IPS-15b (cell line): Measurements from ENCODE around the gene PDCD6IP.
"Not testable (repeated sequence)": the region's sequence is repeated elsewhere in the genome, so short reads cannot be mapped to it uniquely, and the experiment has no call there.

Experiments used
- H3K27me3 ChIP-seq: one replicate; pipeline ENCODE4 v1.6.1; 2013; ENCODE audit warnings: low read length; ENCODE audit not compliant: control insufficient read depth, insufficient read depth
- H3K36me3 ChIP-seq: one replicate; pipeline ENCODE4 v1.6.1; 2013; ENCODE audit warnings: low read length; ENCODE audit not compliant: control insufficient read depth, insufficient read depth
- H3K4me1 ChIP-seq: one replicate; pipeline ENCODE4 v1.6.1; 2013; ENCODE audit warnings: mild to moderate bottlenecking, low read length; ENCODE audit not compliant: control insufficient read depth, insufficient read depth
- H3K4me3 ChIP-seq: one replicate; pipeline ENCODE4 v1.5.1; 2013; ENCODE audit warnings: low read depth, low read length
- H3K9ac ChIP-seq: one replicate; pipeline ENCODE4 v1.6.1; 2013; ENCODE audit warnings: low read depth, mild to moderate bottlenecking, low read length
- H3K9me3 ChIP-seq: one replicate; pipeline ENCODE4 v1.6.1; 2013; ENCODE audit warnings: mild to moderate bottlenecking, low read length; ENCODE audit not compliant: control insufficient read depth, insufficient read depth

PDCD6IP gene

DNA sequence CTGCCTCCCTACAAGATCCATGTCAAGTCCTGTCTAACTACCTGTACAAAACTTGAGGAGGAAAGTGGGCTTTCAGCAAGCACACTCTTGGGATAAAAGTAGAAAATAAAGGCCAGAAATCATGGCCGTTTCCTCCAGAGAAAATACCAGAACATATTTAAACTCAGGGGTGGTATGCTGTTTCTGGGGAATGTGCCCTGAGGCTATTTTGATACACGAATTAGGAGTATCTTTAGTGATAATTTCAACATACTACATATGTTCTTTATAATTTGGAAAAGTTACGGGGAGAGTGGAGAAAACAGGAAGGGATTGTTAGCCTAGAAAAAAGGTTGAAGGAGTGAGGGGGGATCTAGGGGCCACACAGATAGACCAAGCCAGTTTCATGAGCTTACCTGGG lies 18.7 kb upstream of the PDCD6IP start:
- Histone ChIP-seq H3K9ac (no peak overlapping the region), H3K9me3 (no peaks in the 10 kb centered on the region), H3K4me3 (no peak overlapping the region), H3K27me3 (no peaks in the 10 kb centered on the region), H3K36me3 (no peaks in the 10 kb centered on the region), H3K4me1 (no peaks in the 10 kb centered on the region)

DNA sequence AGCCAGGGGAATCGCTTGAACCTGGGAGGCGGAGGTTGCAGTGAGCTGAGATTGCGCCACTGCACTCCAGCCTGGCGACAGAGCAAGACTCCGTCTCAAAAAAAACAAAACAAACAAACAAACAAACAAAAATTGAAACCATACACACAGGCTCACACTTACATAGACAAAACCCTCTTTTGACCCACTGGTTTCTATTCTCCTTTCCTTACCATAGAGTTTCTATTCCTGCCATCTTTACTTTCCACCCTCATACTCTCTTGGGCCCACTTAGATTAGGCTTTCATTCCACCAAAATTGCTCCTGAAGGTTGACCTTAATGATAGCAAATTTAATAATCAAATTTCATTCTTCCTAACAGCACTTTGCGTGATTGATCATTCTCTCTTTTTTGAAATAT lies 17.0 kb upstream of the PDCD6IP start:
- not testable (repeated sequence) for H3K4me1 ChIP-seq, H3K27me3 ChIP-seq, H3K9ac ChIP-seq, H3K36me3 ChIP-seq, H3K4me3 ChIP-seq, H3K9me3 ChIP-seq

- Histone ChIP-seq H3K4me1 (peaks cover 21% of the 10 kb centered on the region), H3K9me3 (no peaks in the 10 kb centered on the region), H3K4me3 (peak overlapping the region; percentile 12), H3K36me3 (no peaks in the 10 kb centered on the region), H3K9ac (no peak overlapping the region), H3K27me3 (peaks cover 2% of the 10 kb centered on the region)
Observed at GRCh38 chr3:33786565-33787327, 11.7 kb upstream of the PDCD6IP start.

GRCh38 chr3:33787328-33788009 lies 11.0 kb upstream of the PDCD6IP start:
- peak overlapping the region; percentile 12 for H3K4me3 ChIP-seq
- H3K27me3 ChIP-seq, result peaks cover 2% of the 10 kb centered on the region
- no peaks in the 10 kb centered on the region for H3K36me3 ChIP-seq
- H3K9ac ChIP-seq, result no peak overlapping the region
- H3K4me1 ChIP-seq, result peaks cover 21% of the 10 kb centered on the region
- H3K9me3 ChIP-seq, result no peaks in the 10 kb centered on the region

- Histone ChIP-seq H3K36me3 (no peaks in the 10 kb centered on the region), H3K9ac (no peak overlapping the region), H3K9me3 (no peaks in the 10 kb centered on the region), H3K27me3 (peaks cover 2% of the 10 kb centered on the region), H3K4me3 (no peak overlapping the region), H3K4me1 (peaks cover 21% of the 10 kb centered on the region)
Observed at GRCh38 chr3:33789183-33789954, 9.1 kb upstream of the PDCD6IP start.

DNA sequence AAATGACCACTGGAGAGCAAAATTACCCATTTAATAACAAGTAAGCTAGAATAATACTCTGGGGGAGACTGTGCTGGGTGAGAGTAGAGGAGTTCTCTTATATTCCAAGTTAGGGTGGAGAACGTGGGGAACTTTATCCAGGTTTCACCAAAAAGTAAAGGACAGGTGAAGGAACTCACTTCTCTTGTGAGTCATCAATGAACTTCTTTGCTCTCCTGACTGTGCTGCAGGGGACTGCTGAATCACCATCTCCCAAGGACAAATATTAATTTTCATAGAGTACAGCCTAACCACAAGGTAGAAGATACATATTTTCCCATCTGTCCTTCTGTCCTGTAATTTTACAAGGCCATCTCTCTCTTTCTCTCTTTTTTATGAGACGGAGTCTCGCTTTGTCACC lies 8.3 kb upstream of the PDCD6IP start:
- no peak overlapping the region for H3K4me3 ChIP-seq
- H3K36me3 ChIP-seq, result no peaks in the 10 kb centered on the region
- peaks cover 21% of the 10 kb centered on the region for H3K4me1 ChIP-seq
- H3K9ac ChIP-seq, result no peak overlapping the region
- peaks cover 2% of the 10 kb centered on the region for H3K27me3 ChIP-seq
- no peaks in the 10 kb centered on the region for H3K9me3 ChIP-seq

- no peak overlapping the region for H3K4me3 ChIP-seq
- H3K4me1 ChIP-seq, result peaks cover 20% of the 10 kb centered on the region
- H3K9me3 ChIP-seq, result no peaks in the 10 kb centered on the region
- no peak overlapping the region for H3K9ac ChIP-seq
- no peaks in the 10 kb centered on the region for H3K36me3 ChIP-seq
- H3K27me3 ChIP-seq, result peaks cover 2% of the 10 kb centered on the region
Observed at GRCh38 chr3:33791477-33792166, 6.8 kb upstream of the PDCD6IP start.

GRCh38 chr3:33792167-33792892 lies 6.1 kb upstream of the PDCD6IP start:
- Histone ChIP-seq H3K27me3 (no peaks in the 10 kb centered on the region), H3K4me3 (no peak overlapping the region), H3K9me3 (no peaks in the 10 kb centered on the region), H3K4me1 (peaks cover 15% of the 10 kb centered on the region), H3K36me3 (no peaks in the 10 kb centered on the region), H3K9ac (no peak overlapping the region)

GRCh38 chr3:33795131-33795530 lies 3.3 kb upstream of the PDCD6IP start:
- Histone ChIP-seq H3K27me3 (no peaks in the 10 kb centered on the region), H3K4me3 (no peak overlapping the region), H3K36me3 (no peaks in the 10 kb centered on the region), H3K9ac (no peak overlapping the region), H3K4me1 (peaks cover under 1% of the 10 kb centered on the region), H3K9me3 (no peaks in the 10 kb centered on the region)

DNA sequence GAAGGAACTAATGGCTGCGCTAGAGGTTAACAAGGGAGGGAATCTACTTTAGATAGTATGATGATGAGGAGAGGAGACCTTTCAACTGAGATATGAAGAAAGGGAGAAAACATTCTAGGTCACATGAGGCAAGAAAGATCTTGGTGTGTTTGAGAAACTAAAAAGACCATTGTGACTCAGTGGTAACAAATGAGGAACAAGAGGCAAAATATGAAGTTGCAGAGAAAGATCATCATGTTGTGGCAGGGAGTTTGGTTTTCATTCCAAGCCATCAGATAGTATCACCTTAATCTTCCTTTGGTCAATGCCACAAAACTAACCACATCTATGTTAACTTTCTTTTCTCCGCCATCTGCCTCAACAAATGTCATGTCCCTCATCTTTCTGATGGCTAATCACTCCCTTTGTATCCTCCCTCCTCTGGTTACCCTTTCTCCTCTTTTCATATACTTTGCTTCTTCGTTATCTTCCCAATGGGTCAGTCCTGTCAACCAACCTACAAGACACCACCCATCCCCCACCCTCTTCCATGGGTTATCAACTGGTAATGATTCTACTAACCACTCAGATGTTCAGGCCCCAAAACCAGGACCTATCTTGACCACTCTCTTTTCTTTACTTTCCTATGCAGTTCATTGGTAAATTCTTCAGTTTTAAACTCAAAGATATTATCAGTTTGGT lies 2.4 kb upstream of the PDCD6IP start:
- Histone ChIP-seq H3K4me3 (no peak overlapping the region), H3K36me3 (no peaks in the 10 kb centered on the region), H3K27me3 (no peaks in the 10 kb centered on the region), H3K9ac (no peak overlapping the region), H3K9me3 (no peaks in the 10 kb centered on the region), H3K4me1 (no peaks in the 10 kb centered on the region)

DNA sequence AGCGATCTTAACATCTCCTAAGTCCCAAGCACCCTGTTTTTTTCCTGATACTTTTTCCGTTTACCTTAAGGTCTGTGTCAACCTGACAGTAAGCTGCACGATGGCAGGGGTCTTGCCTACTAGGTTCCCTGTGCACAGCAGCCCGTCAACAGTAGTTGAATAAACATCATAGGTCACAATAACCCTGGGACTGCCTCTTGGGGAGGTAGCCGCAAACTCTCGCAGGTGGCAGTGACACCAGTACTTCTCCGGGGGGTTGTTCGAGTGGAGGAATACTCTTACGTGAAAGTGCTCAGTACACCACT lies 365 bp upstream of the PDCD6IP start:
- Histone ChIP-seq H3K36me3 (no peaks in the 10 kb centered on the region), H3K9ac (peak overlapping the region; percentile 67), H3K4me1 (no peaks in the 10 kb centered on the region), H3K4me3 (peak overlapping the region; percentile 95), H3K9me3 (no peaks in the 10 kb centered on the region), H3K27me3 (no peaks in the 10 kb centered on the region)
